GM18519 (cell line): ENCODE results near the gene NXN.
"Not testable (repeated sequence)": the region's sequence is repeated elsewhere in the genome, so short reads cannot be mapped to it uniquely, and the experiment has no call there.

Source experiments
- ATAC-seq: cut with Tn5 transposase; IDR thresholded peaks from one replicate; pipeline ENCODE4 v1.9.1; 2021; ENCODE audit warnings: mild to moderate bottlenecking, moderate library complexity; ENCODE audit not compliant: unreplicated experiment, low FRiP score

NXN gene

DNA sequence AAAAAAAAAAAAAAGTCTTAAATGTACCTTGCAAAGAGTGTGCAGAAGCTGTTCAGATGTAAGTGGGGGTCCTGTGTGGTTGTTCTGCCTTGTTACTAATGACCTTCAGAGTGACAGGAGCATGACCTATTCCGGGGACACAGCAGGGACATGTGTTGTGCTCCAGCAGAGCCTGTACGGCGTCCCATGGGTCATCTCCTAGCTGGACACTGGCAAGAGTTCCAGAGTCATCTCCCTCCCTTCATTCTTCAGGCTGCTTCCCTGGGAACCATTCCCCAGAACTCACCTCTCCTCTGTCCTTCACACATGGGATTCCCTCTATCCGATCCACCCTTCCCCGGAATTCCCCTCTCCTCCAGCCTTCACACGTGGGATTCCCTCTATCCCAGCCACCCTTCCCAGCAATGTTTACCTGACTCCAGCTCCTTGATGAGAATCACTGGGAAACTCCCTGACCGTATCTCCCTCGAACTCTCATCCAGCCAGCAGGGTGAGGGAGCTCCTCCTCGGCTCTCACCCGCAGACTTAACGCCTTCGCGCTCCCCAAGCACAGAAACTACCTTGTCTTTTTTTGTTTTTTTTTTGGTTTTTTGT is 111.6 kb downstream of the NXN start:
- no peak for ATAC-seq

DNA sequence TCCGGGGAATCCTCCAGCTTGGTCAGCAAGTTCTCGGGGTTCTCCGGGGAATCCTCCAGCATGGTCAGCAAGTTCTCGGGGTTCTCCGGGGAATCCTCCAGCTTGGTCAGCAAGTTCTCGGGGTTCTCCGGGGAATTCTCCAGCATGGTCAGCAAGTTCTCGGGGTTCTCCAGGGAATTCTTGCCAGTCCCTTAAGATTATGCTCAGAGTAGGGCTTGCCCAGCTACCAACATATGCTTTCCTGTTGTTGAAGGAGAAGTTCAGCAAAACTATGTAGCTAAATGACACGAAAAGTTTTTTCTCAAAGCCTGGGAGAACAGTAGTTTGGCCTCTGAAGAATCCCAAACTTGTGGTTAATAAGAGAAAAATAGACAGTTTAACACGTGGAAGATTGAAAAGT is 112.3 kb downstream of the NXN start:
- not testable (repeated sequence) for ATAC-seq

DNA sequence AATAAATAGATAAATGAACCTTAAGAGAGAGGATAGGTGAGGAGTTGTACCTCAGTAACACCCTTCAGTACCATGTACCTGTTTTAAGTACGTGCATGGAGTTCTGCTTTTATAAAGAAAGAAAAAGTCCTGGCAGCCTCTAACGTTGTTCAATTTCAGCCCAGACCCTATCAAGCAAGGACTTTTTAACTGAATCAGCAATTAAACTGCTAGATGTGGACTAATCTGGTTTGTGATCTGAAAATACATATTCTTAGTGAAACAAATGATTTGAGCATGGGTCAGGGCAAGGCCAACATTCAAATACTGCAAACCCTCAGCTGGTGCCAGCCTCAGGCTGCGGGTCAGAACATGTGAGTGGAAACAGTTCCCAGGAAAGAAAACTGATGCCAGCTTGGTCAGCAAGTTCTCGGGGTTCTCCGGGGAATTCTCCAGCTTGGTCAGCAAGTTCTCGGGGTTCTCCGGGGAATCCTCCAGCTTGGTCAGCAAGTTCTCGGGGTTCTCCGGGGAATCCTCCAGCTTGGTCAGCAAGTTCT is 112.9 kb downstream of the NXN start:
- no peak for ATAC-seq

DNA sequence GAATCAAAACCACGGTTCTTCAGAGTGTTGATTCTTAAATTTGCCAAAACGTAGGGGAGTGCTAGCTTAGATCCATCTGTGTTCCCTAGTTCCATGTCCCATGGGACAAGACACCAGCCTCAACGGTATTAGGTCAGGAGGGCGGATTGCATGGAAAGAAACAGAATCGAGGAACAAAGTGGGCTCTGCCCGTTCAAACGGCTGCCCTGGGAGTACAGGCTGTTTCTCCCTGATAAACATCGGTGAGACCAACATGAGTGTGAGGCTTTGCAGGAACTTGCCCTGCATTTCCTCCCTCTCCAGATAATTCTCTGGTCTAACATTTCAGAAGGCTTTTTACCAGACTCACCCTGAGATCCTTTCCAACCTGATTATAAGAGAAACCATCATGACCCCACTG is 115.3 kb downstream of the NXN start:
- ATAC-seq: no peak

DNA sequence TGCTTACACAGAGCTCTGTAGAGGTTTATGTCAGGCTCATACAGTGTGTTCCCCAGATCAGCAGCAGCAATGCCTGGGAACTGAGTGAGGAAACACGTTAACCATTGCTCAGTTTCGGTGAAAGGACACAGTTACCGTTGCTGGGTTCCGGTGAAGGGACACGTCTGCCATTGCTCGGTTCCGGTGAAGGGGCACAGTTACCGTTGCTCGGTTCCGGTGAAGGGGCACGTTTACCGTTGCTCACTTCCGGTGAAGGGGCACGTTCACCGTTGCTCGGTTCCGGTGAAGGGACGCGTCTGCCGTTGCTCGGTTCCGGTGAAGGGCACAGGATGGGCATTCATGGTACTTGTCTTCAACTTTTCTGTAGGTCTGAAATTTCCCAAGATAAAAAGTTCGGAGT is 115.7 kb downstream of the NXN start:
- ATAC-seq: no peak

DNA sequence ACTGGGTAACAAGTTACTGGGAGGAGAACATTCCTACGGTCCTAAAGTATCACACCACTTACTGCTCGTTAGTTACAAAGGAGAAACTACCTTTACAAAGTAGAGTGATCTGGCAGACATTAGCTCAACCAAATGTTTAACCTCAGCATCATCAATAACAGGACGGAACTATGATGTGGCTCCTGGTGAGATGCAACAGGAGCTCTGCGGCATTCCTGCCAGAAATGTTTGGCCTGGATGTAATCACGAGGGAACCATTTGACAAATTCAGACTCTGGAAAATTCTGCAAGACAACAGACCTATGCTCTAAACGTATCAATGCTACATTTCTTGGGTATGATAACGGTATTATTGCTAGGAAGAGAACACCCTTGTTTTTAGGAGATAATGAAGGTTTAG is 117.0 kb downstream of the NXN start:
- no peak for ATAC-seq

DNA sequence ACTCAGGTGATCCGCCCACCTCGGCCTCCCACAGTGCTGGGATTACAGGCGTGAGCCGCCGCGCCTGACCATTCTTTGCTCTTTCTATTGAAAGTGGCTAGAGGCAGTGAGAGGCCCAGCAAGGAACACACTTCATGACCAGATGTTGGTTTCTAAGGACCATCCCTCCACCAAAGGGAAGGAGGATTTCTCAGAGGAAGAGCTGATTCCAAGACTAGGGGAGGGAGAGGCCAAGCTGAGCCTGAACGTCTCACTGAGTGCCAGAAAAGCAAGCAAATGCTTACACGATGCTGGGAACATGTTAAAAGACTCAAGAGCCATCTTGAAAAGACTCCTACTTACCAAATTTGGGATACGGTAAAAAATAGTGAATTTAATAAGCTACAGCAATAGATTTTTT is 118.2 kb downstream of the NXN start:
- no peak for ATAC-seq

DNA sequence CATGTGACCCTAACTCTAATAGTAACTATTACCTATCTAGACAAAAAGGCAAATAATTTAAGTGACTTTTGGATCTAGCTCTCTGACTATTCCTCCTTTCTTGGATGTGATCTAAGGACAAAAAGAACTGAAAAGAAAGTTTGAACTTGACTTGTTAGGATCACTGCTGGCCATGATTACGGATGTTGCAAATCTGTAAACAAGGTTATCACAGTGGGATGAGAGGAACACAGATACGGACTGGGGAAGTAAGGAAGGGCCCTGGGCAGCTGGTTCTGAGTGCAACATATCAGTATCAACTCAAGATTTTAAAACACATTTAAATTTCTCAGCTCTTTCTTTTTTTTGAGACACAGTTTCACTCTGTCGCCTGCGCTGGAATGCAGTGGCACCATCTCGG is 118.8 kb downstream of the NXN start:
- ATAC-seq: no peak

DNA sequence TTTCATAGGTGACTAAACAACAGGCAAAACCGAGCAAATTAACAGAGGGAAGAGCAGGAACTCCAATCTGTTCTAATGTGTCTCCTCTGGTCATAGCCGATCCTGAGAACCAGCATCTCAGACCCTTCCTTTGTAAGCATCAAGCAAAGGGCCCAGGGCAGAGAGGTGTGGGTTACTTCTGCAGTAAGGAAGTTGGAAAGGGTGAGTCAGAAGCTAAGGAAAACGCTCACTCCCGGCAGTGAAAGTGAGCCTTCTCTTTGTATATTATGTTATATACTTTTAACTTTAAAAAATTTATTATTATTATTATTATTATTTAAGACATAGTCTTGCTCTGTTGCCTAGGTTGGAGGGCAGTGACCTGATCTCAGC is 119.8 kb downstream of the NXN start:
- ATAC-seq: no peak

DNA sequence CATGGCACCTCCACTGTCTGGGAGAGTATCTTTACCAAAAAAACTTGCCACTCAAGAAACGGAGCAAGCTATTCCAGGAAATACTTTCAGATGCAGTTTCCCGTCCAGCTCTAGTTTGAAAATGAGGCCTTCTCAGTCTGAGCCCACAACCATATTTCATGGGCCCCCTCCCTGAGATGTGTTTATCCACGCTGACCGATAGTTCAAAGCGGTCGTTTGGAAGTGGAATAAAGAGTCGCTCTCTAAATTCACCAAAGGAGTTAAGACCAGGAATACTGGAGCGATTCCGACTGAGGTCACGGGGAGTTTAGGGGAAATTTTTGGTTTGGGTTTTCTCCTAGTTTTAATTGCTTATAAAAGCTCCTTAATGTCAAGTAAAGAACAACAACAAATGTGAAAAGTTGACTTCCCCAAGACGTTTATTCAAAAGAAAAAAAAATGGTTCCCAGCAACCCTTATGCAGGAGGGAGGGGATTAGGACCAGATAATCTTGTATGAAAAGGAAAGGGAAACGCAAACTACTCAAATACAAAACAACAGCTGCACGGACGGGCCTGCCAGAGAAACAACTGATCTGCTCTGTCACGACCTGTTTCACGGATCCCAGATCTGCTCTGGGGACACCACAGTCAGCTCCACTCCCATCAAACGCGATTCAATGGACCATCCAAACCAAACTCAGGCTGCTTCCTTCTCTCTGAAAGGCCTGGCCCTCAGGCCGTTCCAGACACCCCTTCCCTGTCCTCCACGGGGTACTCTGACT is 120.3 kb downstream of the NXN start:
- no peak for ATAC-seq

DNA sequence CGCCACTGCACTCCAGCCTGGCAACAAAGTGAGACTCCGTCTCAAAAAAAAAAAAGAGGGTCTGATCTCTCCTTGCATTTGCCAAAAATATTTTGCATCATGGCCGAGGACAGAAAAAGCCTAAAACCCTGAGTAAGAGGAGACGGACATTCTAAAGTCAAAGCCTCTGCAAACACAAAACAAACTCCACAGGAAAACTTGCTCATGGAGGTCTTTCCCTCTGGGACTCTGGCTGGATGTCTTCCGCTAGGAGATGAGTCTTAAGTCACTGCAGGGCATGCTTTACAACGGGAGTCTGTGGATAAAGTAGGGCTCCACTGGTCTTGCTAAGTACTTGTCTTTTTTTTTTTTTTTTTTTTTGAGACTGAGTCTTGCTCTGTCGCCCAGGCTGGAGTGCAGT is 123.4 kb downstream of the NXN start:
- ATAC-seq: no peak

DNA sequence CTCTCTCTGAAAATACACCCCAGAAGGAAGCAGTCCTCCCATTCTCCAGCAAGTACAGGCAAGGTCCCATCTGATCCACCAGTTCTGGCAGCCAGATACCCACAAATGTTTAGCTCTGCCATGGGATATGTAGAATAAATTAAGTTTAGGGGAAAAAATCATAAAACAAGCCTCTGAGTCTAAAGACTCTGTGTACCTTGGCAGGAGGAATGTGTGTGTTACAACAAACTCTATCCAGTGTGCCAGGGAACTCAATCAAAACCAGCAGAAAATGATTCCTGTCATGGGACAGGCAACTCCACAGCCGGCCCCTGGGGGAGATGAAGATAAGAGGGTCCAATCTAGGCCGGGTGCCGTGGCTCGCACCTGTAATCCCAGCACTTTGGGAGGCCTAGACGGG is 124.0 kb downstream of the NXN start:
- no peak for ATAC-seq

DNA sequence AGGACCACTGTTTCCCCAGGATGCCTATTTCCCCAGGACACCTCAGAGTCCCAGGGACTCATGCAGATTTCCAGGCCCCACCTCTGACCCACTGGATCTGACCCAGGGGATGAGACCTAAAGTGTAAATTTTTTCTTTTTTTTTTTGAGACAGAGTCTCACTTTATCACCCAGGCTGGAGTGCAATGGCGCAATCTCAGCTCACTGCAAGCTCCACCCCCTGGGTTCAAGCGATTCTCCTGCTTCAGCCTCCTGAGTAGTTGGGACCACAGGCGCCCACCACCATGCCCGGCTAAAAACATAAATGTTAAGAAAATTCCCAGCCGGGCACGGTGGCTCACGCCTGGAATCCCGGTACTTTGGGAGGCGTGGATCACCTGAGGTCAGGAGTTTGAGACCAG is 126.7 kb downstream of the NXN start:
- not testable (repeated sequence) for ATAC-seq

DNA sequence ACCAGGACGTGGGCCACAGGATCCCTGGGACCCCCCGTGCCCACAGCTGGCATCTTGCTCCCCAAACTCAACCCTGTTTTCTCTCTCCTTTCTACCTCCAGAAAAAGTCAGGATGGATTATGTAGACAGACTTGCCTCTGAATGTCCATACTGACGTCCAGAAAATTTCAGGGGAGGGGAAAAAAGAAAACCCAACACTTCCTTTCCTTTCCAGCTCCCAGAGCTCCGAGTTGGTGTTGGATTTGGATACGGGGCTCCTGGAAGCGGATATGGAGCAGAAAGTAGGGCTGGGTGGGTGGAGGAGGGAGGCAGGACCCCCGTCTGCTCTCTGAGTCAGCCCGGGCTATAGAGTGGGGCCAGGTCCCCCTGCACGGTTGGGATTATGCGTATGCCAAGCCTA is 127.2 kb downstream of the NXN start:
- ATAC-seq: no peak

DNA sequence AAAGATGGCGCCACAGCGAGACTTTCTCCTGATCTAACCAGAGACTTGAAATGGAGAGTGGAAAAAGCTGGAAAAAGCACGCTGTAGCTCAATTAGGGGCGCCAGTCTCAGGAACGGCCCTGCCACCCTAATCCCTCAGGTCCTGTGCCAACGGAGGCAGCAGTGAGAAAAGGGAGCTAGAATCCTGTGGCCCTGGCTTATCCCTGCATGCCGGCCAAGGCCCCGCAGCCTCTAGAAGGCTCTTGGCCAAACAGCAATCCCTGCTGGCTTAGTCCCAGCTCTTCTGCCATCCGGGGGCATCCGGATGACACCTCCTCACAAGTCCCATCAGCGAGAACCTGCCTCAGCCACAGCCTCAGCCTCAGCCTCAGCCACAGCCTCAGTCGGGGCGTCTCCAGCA is 127.7 kb downstream of the NXN start:
- no peak for ATAC-seq

DNA sequence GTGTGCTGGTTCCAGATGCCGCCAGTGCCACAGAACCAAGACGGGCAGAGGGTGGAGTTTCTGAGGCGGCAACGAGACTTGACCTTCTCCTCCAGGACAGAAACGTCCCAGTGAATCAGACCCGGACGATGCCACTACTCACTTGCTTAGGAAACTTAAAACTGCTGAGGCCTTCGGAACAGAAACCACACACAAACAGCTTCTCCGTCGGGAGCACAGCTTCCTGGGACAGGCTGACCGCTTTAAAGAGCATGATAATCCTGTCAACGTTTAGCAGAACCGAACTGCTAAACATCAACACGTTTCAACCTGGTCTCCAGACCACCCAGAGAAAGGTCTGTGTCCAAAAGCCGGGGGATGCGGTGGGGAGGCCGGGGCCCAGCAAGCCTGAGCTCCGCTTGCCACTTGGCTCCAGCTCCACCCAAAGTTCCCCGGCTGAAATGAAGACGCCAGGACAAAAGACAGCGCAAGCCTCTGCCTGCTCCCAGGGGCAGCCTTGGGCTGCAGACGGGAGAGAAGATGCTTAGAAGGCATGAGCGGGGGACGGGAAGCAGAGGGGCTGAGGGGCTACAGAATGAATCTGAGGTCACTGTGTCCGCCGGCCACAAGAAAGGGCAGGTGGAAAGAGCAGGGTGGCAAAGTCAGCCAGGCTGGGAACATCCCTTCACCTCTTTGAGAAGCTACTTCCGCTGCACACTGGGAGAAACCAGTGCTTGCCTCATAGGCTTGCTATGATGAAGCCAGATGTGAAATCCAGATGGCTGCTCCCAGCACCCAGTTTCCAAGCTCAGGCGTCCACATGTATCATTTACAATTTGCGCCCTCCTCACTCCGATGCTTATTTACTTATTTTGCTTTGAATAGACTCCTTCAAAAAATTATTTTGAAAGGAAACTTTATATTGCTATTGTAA is 128.5 kb downstream of the NXN start:
- ATAC-seq: no peak

DNA sequence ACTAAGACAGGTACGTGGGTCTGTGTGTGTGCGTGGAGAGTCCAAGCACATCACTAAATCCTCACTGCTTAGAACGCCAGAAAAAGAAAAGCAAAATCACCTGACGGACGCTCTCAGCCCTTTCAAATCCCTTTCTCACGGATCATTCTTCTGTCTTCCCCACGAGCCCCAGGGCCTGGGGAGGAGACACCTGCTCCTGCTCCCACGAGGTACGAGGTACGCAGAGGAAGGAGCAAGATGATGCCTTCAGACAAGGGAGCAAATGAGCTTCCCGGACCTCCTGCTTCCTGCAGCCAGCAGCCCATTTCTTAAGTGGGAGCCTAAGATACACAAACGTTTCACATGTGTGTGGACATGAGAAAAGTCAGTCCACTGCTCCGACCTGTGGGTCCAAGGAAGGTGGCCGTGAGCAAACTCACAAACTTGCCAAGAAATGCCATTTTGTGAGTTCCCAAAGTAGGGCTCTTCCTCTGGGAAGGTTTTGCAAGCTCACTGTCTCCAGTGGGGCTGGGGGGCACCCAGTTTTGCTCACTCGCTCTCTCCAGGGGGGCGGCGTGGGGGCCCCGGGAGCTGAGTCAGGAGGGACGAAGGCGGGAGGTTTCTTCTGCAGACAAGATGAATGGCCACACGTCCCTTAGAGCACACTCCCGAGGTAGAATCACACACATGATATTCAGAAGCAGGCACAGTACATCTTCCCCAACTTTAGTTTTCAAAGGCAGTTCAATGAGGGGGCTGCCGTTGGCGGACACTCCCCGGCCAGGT is 129.3 kb downstream of the NXN start:
- ATAC-seq: no peak

DNA sequence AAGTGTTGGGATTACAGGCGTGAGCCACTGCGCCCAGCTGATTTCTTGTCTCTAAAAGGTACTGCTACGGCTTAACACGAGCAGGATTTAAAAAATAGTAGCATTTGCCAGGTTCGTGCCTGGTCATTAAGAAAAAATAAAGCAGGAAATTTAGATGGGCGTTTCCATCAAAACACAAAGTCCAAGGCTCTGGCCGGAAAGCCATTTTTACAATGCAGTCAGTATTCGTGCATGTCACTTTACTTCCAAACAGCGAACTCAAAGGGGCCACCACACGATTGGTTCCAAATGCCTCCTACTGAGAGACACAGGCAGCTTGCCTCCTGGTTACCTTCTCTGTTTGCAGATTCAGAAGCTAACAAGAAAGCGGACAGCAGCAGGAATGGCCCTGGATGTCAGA is 131.2 kb downstream of the NXN start:
- ATAC-seq: no peak

DNA sequence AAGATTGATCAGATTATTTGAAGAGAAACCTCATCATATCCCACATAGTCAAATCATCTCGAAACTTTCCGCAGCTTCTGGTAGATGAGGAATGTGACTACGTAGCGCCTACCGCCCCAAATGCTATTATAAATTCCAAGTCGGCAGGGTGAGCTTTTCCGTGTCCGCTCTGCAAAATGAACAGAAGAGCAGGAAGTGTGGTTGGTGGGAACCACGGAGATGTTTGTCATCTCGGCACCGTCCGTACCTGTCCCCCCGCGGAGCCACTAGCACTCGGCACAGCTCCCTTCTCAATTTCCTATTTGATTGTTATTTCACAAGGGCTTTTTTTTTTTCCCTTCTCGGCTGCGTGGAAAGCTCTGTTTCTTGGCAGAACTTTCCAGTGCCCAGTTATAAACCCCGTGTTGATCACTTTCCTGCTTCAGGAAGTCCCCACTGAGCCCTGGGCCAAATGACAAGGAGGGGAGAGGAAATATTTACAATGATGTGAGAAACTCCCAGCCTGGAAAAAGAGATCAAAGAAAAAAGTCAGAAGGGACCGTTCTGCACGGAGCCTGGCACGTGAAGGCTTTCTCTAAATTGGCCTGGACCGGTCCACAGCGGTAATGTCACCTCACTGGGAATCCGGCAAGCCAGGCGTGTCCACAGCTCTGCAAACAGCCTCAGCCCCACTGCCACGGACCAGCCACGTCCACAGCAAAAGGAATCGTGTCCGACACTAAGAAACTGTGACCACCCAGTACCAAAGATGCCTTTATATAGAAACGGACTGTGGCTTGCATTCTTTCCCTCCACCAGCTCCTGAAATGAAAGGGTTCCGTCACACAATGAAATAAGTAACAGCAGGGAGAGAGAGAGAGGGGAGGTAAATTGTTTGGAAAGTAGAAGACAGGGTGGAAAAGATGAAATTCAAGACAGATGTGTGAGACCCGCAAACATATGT is 132.4 kb downstream of the NXN start:
- no peak for ATAC-seq
